Measurements from ENCODE around the gene RAB11FIP2.

The RAB11FIP2 gene

DNA sequence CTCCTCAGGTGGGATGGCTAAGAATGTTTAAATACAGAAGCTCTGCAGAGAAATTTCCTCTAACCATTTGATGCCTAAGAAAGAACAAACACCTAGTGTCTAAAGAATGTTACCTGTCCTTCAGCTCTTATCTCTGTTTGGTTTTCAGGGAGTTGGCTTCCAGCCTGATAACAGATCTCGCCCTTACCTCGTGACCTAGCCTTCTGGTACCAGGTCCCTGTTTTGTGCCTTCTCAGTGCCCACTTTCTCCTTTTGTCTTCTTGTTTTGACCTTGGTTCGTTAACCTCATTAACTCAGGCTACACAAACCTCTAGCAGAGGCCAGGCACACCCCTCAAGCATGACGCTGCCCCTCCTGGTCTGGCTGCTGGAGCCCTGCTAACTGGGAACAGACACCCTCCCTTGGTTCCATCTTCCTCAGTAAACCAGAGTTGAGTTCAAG, 16.1 kb upstream of the RAB11FIP2 start:
- FAIRE-seq (no peak), DNase-seq (ENCODE audit: insufficient read length, low spot score) (no peak)
- no peak for TF ChIP-seq CTCF (IDR thresholded peaks at IDR 0.05; ENCODE audit: insufficient read depth, missing control alignments)

DNA sequence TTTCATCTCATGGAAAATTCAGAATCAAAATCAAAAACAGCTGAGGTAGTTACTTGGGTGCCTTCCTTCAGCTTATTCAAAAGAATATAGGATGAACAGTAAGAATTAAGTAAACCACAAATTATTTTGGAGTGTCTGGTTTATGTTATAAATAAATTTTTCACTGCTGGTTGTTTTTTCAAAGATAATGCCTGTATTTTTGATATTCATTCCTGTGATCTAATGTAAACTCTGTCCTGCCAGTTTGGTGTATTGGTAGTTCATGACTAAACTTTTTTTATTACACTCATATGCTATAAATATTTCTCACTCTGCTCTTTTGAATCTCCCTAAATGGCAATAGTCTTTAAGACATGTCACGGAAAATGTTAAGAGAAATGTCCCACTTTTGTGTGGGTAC, 11.6 kb upstream of the RAB11FIP2 start:
- TF ChIP-seq CTCF (IDR thresholded peaks at IDR 0.05; ENCODE audit: insufficient read depth, missing control alignments): no peak
- DNase-seq (ENCODE audit: insufficient read length, low spot score): no peak
- no peak for FAIRE-seq

- no peak for TF ChIP-seq CTCF (IDR thresholded peaks at IDR 0.05; ENCODE audit: insufficient read depth, missing control alignments)
These were observed 10.6 kb upstream of the RAB11FIP2 start for GRCh38 chr10:118057361-118057760.

GRCh38 chr10:118054383-118054782, 7.6 kb upstream of the RAB11FIP2 start:
- FAIRE-seq (no peak), DNase-seq (ENCODE audit: insufficient read length, low spot score) (no peak)
- no peak for TF ChIP-seq CTCF (IDR thresholded peaks at IDR 0.05; ENCODE audit: insufficient read depth, missing control alignments)

More at GRCh38 chr10:118057361-118057760, 10.6 kb upstream of the RAB11FIP2 start:
- FAIRE-seq: no peak
- DNase-seq (ENCODE audit: insufficient read length, low spot score): no peak

GRCh38 chr10:118052816-118053215, 6.1 kb upstream of the RAB11FIP2 start:
- DNase-seq (ENCODE audit: insufficient read length, low spot score): no peak
- no peak for TF ChIP-seq CTCF (IDR thresholded peaks at IDR 0.05; ENCODE audit: insufficient read depth, missing control alignments)
- no peak for FAIRE-seq

GRCh38 chr10:118047880-118048279, 1.1 kb upstream of the RAB11FIP2 start:
- FAIRE-seq (no peak), DNase-seq (ENCODE audit: insufficient read length, low spot score) (no peak)
- TF ChIP-seq CTCF (IDR thresholded peaks at IDR 0.05; ENCODE audit: insufficient read depth, missing control alignments): no peak

DNA sequence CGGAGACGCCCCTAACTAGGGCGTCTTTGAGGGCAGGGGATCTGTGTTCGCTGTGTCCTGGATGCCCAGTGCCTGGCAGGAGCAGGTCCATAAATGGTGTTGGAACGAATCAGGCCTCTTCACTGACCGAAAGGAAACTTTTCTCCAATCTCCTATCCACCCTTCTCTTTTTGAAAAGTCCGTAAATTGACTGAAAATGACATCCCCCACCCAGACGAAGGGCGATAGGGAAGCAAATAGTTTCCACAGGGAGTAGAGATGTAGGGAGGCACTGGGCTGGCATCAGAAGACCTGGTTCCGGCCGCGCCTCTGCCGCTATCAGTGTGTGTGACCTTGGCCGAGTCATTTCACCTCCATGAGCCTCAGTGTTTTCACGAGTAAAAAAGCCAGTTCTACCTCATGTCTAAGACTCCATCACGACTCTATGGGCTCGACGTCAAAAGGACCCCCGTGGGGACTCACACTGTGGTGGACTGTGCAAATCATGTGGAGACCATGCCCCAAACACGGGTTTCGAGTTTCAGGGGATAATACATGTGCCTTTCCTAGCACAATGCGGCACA, 497 bp upstream of the RAB11FIP2 start:
- DNase-seq (ENCODE audit: insufficient read length, low spot score) (no peak), FAIRE-seq (no peak)
- TF ChIP-seq CTCF (IDR thresholded peaks at IDR 0.05; ENCODE audit: insufficient read depth, missing control alignments): no peak
